ENCODE results near the gene OAS3.

The OAS3 gene

GRCh38 chr12:112961074-112961473 lies 22.8 kb downstream of the OAS3 start:
- no peak for DNase-seq

GRCh38 chr12:112961536-112961935 lies 23.3 kb downstream of the OAS3 start:
- DNase-seq: no peak

GRCh38 chr12:112962561-112962960 lies 24.3 kb downstream of the OAS3 start:
- DNase-seq: no peak

- no peak for DNase-seq
Observed at GRCh38 chr12:112963227-112963861, 25.1 kb downstream of the OAS3 start.

GRCh38 chr12:112964067-112964670 lies 25.9 kb downstream of the OAS3 start:
- DNase-seq: no peak

GRCh38 chr12:112964915-112965314 lies 26.6 kb downstream of the OAS3 start:
- DNase-seq: no peak

- DNase-seq: no peak
Observed at GRCh38 chr12:112965643-112966042, 27.4 kb downstream of the OAS3 start.

- DNase-seq: no peak
Observed at GRCh38 chr12:112967306-112967705, 29.0 kb downstream of the OAS3 start.

GRCh38 chr12:112967858-112968257 lies 29.6 kb downstream of the OAS3 start:
- DNase-seq: no peak

GRCh38 chr12:112969547-112970306 lies 31.5 kb downstream of the OAS3 start:
- no peak for DNase-seq

GRCh38 chr12:112970391-112970790 lies 32.1 kb downstream of the OAS3 start:
- DNase-seq: no peak

GRCh38 chr12:112971248-112971647 lies 33.0 kb downstream of the OAS3 start:
- no peak for DNase-seq

GRCh38 chr12:112973011-112973735 lies 34.9 kb downstream of the OAS3 start:
- no peak for DNase-seq

- DNase-seq: no peak
Observed at GRCh38 chr12:112973818-112974231, 35.6 kb downstream of the OAS3 start.

- no peak for DNase-seq
Observed at GRCh38 chr12:112974904-112975303, 36.6 kb downstream of the OAS3 start.

GRCh38 chr12:112977139-112977538 lies 38.9 kb downstream of the OAS3 start:
- DNase-seq: no peak

- no peak for DNase-seq
Observed at GRCh38 chr12:112977641-112978040, 39.4 kb downstream of the OAS3 start.

- peak; percentile 74 for DNase-seq
Observed at GRCh38 chr12:112978163-112979040, 40.1 kb downstream of the OAS3 start, which contains the start of gene OAS2. Gene OAS2 (plus strand): TSS chr12:112978519. CDS start chr12:112978609, 90 bp downstream.

- peak; percentile 20 for DNase-seq
Observed at GRCh38 chr12:112979041-112979680, 40.9 kb downstream of the OAS3 start.

GRCh38 chr12:112980491-112981158 lies 42.4 kb downstream of the OAS3 start:
- no peak for DNase-seq

GRCh38 chr12:112985642-112986290 lies 47.5 kb downstream of the OAS3 start:
- no peak for DNase-seq

Data from activated gamma-delta T cell treated with Interleukin-2 at 50 U/mL for 16 hours (primary cell).